ENCODE data around the gene SLC39A9. TPM values are rescaled to one million over a fixed set of nuclear protein-coding genes. Genes with fewer than 3 reads are reported as not detected.

The SLC39A9 gene
- total and polyA plus RNA-seq, 2 experiments from 2014 or later, result 17.7 to 48.1 TPM

DNA sequence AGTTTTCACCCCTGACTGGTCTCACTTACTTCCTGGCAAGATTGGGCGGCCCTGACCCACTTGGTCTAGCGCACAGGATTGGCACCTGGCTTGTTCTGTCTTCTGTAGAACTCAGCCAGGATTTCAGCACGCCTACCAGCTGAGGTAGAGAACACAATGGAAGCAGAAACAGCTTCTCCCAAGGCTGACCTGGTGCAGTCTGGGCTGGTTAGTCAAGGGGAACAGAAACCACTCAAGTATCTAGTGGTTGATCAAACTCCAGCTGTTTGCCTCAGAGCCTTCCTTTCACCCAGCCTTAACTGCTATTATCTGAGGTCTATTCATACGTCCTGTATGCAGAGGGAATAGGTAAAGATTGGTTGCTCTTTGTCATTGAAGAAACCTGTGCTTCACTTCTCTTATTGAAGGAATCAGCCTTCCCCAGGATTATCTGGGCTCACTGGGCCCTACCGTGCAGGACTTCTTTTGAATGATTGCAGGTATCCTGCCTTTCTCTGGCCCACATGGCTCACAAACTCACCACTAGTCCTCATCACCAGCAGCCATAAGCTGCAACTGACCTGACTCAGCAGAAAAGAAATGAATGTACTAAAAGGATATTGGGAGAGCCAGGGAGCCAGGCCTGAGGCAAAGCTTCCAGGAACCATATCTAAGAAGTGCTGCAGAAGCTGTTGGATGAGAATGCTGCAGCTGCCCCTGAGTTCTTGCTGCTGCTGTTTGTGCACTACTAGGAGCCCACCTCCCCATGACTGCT, 83.5 kb downstream of the SLC39A9 start:
- H3K27me3 Mint-ChIP-seq (ENCODE audit: insufficient read depth, low read depth, poor library complexity), result peaks cover 55% of the 10 kb centered on the region

More for the DNA sequence above, 83.5 kb downstream of the SLC39A9 start:
- H3K4me3 ChIP-seq, result no peak overlapping the region
- H3K4me1 ChIP-seq (ENCODE audit: insufficient read depth), result no peaks in the 10 kb centered on the region
- Mint-ChIP-seq H3K9me3 (peaks cover 6% of the 10 kb centered on the region; the same call in 2 of the 3 replicates), H3K4me3 (no peak overlapping the region), H3K4me1 (peaks cover 2% of the 10 kb centered on the region; the same call in 2 of the 3 replicates), H3K27ac (no peak overlapping the region), H3K36me3 (ENCODE audit: low read depth) (no peaks in the 10 kb centered on the region)
- H3K79me2 ChIP-seq (replicated peaks; ENCODE audit: insufficient read depth), result no peaks in the 10 kb centered on the region
- no peak overlapping the region for H3K4me2 ChIP-seq
- no peak for TF ChIP-seq NANOG (IDR thresholded peaks at IDR 0.05; ENCODE audit: borderline replicate concordance)
- no peak for TF ChIP-seq ZNF331 (CRISPR knock-in tag; IDR thresholded peaks at IDR 0.05; ENCODE audit: low read depth)
- no peak for TF ChIP-seq EZH2 (IDR thresholded peaks at IDR 0.05; ENCODE audit: low read depth, unreplicated experiment)
- no peak for TF ChIP-seq ZNF114 (CRISPR knock-in tag; IDR thresholded peaks at IDR 0.05)
- TF ChIP-seq POLR2AphosphoS5 (IDR thresholded peaks at IDR 0.05; ENCODE audit: low read depth), result no peak
- TF ChIP-seq, protein P1, sequence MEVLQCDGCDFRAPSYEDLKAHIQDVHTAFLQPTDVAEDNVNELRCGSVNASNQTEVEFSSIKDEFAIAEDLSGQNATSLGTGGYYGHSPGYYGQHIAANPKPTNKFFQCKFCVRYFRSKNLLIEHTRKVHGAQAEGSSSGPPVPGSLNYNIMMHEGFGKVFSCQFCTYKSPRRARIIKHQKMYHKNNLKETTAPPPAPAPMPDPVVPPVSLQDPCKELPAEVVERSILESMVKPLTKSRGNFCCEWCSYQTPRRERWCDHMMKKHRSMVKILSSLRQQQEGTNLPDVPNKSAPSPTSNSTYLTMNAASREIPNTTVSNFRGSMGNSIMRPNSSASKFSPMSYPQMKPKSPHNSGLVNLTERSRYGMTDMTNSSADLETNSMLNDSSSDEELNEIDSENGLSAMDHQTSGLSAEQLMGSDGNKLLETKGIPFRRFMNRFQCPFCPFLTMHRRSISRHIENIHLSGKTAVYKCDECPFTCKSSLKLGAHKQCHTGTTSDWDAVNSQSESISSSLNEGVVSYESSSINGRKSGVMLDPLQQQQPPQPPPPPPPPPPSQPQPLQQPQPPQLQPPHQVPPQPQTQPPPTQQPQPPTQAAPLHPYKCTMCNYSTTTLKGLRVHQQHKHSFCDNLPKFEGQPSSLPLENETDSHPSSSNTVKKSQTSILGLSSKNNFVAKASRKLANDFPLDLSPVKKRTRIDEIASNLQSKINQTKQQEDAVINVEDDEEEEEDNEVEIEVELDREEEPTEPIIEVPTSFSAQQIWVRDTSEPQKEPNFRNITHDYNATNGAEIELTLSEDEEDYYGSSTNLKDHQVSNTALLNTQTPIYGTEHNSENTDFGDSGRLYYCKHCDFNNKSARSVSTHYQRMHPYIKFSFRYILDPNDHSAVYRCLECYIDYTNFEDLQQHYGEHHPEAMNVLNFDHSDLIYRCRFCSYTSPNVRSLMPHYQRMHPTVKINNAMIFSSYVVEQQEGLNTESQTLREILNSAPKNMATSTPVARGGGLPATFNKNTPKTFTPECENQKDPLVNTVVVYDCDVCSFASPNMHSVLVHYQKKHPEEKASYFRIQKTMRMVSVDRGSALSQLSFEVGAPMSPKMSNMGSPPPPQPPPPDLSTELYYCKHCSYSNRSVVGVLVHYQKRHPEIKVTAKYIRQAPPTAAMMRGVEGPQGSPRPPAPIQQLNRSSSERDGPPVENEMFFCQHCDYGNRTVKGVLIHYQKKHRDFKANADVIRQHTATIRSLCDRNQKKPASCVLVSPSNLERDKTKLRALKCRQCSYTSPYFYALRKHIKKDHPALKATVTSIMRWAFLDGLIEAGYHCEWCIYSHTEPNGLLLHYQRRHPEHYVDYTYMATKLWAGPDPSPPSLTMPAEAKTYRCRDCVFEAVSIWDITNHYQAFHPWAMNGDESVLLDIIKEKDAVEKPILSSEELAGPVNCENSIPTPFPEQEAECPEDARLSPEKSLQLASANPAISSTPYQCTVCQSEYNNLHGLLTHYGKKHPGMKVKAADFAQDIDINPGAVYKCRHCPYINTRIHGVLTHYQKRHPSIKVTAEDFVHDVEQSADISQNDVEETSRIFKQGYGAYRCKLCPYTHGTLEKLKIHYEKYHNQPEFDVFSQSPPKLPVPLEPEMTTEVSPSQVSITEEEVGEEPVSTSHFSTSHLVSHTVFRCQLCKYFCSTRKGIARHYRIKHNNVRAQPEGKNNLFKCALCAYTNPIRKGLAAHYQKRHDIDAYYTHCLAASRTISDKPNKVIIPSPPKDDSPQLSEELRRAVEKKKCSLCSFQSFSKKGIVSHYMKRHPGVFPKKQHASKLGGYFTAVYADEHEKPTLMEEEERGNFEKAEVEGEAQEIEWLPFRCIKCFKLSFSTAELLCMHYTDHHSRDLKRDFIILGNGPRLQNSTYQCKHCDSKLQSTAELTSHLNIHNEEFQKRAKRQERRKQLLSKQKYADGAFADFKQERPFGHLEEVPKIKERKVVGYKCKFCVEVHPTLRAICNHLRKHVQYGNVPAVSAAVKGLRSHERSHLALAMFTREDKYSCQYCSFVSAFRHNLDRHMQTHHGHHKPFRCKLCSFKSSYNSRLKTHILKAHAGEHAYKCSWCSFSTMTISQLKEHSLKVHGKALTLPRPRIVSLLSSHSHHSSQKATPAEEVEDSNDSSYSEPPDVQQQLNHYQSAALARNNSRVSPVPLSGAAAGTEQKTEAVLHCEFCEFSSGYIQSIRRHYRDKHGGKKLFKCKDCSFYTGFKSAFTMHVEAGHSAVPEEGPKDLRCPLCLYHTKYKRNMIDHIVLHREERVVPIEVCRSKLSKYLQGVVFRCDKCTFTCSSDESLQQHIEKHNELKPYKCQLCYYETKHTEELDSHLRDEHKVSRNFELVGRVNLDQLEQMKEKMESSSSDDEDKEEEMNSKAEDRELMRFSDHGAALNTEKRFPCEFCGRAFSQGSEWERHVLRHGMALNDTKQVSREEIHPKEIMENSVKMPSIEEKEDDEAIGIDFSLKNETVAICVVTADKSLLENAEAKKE (CRISPR knock-in tag; IDR thresholded peaks at IDR 0.05), result no peak
- TF ChIP-seq CREB1 (CRISPR knock-in tag; IDR thresholded peaks at IDR 0.05; ENCODE audit: low read depth), result no peak
- TF ChIP-seq, protein P2, sequence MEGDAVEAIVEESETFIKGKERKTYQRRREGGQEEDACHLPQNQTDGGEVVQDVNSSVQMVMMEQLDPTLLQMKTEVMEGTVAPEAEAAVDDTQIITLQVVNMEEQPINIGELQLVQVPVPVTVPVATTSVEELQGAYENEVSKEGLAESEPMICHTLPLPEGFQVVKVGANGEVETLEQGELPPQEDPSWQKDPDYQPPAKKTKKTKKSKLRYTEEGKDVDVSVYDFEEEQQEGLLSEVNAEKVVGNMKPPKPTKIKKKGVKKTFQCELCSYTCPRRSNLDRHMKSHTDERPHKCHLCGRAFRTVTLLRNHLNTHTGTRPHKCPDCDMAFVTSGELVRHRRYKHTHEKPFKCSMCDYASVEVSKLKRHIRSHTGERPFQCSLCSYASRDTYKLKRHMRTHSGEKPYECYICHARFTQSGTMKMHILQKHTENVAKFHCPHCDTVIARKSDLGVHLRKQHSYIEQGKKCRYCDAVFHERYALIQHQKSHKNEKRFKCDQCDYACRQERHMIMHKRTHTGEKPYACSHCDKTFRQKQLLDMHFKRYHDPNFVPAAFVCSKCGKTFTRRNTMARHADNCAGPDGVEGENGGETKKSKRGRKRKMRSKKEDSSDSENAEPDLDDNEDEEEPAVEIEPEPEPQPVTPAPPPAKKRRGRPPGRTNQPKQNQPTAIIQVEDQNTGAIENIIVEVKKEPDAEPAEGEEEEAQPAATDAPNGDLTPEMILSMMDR (conservative IDR thresholded peaks at IDR 0.05; ENCODE audit: low read depth in 2 of 2), result no peak
- TF ChIP-seq EZH2phosphoT487 (IDR thresholded peaks at IDR 0.05; ENCODE audit: unreplicated experiment), result no peak
- TF ChIP-seq, protein P3, sequence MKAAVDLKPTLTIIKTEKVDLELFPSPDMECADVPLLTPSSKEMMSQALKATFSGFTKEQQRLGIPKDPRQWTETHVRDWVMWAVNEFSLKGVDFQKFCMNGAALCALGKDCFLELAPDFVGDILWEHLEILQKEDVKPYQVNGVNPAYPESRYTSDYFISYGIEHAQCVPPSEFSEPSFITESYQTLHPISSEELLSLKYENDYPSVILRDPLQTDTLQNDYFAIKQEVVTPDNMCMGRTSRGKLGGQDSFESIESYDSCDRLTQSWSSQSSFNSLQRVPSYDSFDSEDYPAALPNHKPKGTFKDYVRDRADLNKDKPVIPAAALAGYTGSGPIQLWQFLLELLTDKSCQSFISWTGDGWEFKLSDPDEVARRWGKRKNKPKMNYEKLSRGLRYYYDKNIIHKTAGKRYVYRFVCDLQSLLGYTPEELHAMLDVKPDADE (IDR thresholded peaks at IDR 0.05), result no peak
- TF ChIP-seq, protein P4, sequence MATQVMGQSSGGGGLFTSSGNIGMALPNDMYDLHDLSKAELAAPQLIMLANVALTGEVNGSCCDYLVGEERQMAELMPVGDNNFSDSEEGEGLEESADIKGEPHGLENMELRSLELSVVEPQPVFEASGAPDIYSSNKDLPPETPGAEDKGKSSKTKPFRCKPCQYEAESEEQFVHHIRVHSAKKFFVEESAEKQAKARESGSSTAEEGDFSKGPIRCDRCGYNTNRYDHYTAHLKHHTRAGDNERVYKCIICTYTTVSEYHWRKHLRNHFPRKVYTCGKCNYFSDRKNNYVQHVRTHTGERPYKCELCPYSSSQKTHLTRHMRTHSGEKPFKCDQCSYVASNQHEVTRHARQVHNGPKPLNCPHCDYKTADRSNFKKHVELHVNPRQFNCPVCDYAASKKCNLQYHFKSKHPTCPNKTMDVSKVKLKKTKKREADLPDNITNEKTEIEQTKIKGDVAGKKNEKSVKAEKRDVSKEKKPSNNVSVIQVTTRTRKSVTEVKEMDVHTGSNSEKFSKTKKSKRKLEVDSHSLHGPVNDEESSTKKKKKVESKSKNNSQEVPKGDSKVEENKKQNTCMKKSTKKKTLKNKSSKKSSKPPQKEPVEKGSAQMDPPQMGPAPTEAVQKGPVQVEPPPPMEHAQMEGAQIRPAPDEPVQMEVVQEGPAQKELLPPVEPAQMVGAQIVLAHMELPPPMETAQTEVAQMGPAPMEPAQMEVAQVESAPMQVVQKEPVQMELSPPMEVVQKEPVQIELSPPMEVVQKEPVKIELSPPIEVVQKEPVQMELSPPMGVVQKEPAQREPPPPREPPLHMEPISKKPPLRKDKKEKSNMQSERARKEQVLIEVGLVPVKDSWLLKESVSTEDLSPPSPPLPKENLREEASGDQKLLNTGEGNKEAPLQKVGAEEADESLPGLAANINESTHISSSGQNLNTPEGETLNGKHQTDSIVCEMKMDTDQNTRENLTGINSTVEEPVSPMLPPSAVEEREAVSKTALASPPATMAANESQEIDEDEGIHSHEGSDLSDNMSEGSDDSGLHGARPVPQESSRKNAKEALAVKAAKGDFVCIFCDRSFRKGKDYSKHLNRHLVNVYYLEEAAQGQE (IDR thresholded peaks at IDR 0.05; ENCODE audit: unreplicated experiment), result no peak
- TF ChIP-seq JUNB (IDR thresholded peaks at IDR 0.05; ENCODE audit: unreplicated experiment), result no peak
- TF ChIP-seq STAT1 (IDR thresholded peaks at IDR 0.05; ENCODE audit: unreplicated experiment), result no peak
- H3K36me3 ChIP-seq (ENCODE audit: insufficient read depth), result no peaks in the 10 kb centered on the region
- no peak overlapping the region for H2AFZ ChIP-seq
- H3K27ac ChIP-seq (ENCODE audit: low read depth), result no peak overlapping the region
- peaks cover 59% of the 10 kb centered on the region for H3K27me3 ChIP-seq (ENCODE audit: insufficient read depth)
- DNase-seq (ENCODE audit: low spot score) (no peak), ATAC-seq (no peak)
- no peaks in the 10 kb centered on the region for H3F3A ChIP-seq (replicated peaks; ENCODE audit: low read depth)
- H4K20me1 ChIP-seq (replicated peaks; ENCODE audit: insufficient read depth), result no peaks in the 10 kb centered on the region
- no peaks in the 10 kb centered on the region for H3K9me2 ChIP-seq (ENCODE audit: insufficient read depth)

Data from GM23338 (cell line).